AG10803 (cell line): ENCODE results near the gene GPC5.

Experiments used
- DNase-seq: peaks from one replicate; pipeline ENCODE4 v3.0.0; 2010; ENCODE audit warnings: low read depth
- H3K4me3 ChIP-seq: 2 replicates; pipeline ENCODE4 v1.5.1; 2011; ENCODE audit warnings: mild to moderate bottlenecking, low read length, control low read depth
- TF ChIP-seq, protein P1 (sequence below): conservative IDR thresholded peaks from 2 replicates; pipeline ENCODE4 v1.5.1; 2011; ENCODE audit warnings: mild to moderate bottlenecking, low read length, control low read depth, inconsistent platforms

Gene GPC5

DNA sequence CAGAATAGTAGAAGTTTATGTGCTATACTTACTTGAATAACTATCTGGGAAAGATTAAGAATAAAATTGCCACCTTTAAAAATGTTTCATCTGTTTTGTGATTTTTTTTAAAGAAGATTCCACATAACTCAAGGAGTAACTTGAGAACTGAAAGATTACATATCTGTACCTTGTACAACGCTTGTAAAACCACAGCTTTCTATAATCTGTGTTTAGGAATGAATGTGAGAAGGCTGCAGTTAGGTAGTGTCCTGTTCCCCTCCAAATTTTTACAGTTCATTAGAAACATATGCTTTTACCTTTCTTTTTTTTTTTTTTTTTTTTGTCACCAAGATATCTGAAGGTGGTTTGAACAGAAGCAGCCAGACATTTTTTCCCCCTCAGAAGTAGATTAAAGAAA lies 1515.4 kb downstream of the GPC5 start:
- TF ChIP-seq, protein P1, sequence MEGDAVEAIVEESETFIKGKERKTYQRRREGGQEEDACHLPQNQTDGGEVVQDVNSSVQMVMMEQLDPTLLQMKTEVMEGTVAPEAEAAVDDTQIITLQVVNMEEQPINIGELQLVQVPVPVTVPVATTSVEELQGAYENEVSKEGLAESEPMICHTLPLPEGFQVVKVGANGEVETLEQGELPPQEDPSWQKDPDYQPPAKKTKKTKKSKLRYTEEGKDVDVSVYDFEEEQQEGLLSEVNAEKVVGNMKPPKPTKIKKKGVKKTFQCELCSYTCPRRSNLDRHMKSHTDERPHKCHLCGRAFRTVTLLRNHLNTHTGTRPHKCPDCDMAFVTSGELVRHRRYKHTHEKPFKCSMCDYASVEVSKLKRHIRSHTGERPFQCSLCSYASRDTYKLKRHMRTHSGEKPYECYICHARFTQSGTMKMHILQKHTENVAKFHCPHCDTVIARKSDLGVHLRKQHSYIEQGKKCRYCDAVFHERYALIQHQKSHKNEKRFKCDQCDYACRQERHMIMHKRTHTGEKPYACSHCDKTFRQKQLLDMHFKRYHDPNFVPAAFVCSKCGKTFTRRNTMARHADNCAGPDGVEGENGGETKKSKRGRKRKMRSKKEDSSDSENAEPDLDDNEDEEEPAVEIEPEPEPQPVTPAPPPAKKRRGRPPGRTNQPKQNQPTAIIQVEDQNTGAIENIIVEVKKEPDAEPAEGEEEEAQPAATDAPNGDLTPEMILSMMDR, result no peak

More for the DNA sequence above, 1515.4 kb downstream of the GPC5 start:
- H3K4me3 ChIP-seq, result no peak overlapping the region
- no peak for DNase-seq
